Adrenal gland (tissue), 5 donors: Measurements from ENCODE around the gene PCED1B.

Experiments
- CTCF ChIP-seq, 6 experiments: fragments of 450-650 bp in 4 of 6; fragments of 200-600 bp in 2 of 6; sonication (generic) in 1 of 6; IDR thresholded peaks; 1 replicate in 5 of 6; 2 replicates in 1 of 6; pipeline versions ENCODE4 v1.5.1 to v1.8.0; 2016 to 2021; ENCODE audit warnings: antibody characterized with exemption in 6 of 6, mild to moderate bottlenecking in 2 of 6, moderate library complexity in 1 of 6
- POLR2A ChIP-seq, 2 donors: fragments of 450-650 bp; IDR thresholded peaks; one replicate each; pipeline ENCODE4 v1.6.1; 2017; ENCODE audit warnings: antibody characterized with exemption in 2 of 2, mild to moderate bottlenecking in 2 of 2, moderate library complexity in 1 of 2
- donor health status: DM: no; HTN: no; CAD: no.

- TF ChIP-seq CTCF (IDR thresholded peaks at IDR 0.05): no peak
- no peak for TF ChIP-seq POLR2A (IDR thresholded peaks at IDR 0.05)
These were observed 129.6 kb downstream of the PCED1B start for GRCh38 chr12:47209014-47209413.
